CMK (cell line): ENCODE data around the gene WFDC9.
"Not testable (repeated sequence)": the region's sequence is repeated elsewhere in the genome, so short reads cannot be mapped to it uniquely, and the experiment has no call there.

Source experiments
- DNase-seq: peaks from one replicate; pipeline ENCODE4 v3.0.0-alpha.2; 2010; ENCODE audit warnings: low read depth

WFDC9 gene

DNA sequence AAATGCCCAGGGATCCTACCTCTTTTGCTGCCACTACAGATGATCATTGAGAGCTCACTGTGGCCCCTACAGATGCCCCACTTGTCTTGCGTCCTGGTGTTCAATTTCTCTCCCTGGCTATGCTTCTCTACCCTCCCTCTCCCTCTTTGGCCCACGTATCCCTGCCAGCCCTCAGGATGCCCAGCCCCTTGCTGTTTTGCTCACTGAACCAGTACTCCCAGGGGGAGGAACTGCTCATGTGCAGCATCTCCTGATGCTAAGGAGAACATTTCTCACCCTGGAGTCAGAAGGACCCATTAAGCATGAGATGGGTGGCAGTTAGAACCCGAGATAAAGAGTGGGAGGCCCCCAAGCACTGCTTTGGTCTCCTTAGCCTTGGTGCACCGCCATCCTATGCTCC is at the start of gene WFDC9:
TSS of gene WFDC9 (minus strand) at position 101 of the 400 bp plus-strand sequence. CDS start 21,103 bp downstream, outside the sequence.
- DNase-seq, result no peak

DNA sequence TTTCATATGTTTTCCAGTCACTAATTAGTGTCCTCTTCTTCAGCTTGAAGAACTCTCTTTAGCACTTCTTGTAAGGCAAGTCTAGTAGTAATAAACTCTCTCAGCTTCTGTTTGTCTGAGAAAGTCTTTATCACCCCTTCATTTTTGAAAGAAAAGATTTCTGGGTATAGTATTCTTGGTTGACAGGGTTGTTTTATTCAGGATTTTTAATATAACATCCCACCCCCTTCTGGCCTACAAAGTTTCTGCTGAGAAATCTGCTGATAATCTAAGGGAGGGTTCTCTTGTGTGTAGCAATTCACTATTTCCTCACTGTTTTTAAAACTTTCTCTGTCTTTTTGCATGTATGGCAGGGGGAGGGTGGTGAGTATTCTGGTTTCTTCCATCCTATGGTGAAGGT is 48.6 kb upstream of the WFDC9 start:
- DNase-seq, result no peak

DNA sequence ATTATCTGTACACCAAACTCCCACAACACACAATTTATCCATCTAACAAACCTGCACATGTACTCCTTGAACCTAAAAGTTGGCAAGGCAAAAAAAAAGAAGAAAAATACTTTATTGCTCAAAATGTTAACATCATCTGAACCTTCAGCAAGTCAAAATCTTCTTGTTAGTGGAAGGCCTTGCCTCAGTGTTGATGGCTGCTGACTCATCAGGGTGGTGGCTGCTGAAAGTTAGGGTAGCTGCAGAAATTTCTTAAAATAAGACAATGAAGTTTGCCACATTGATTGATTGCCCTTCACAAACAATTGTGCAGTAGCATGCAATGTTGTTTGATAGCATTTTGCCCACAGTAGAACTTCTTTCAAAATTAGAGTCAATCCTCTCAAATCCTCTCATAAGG is 41.7 kb upstream of the WFDC9 start:
- DNase-seq, result no peak

DNA sequence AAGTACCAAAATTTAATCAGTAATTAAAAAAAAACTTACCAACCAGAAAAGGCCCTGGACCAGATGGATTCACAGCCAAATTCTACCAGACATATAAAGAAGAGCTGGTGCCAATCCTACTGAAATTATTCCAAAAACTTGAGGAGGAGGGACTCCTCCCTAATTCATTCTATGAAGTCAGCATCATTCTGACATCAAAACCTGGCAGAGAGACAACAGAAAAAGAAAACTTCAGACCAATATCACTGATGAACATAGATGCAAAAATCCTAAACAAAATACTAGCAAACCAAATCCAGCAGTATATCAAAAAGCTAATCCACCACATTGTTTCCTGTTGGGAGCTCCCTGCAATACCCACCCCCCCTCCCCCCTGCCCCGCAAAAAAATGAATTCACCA is 39.1 kb upstream of the WFDC9 start, which contains the start of gene WFDC11:
TSS of gene WFDC11 (minus strand) at position 101 of the 400 bp plus-strand sequence. CDS start 19,639 bp downstream, outside the sequence.
- no peak for DNase-seq

DNA sequence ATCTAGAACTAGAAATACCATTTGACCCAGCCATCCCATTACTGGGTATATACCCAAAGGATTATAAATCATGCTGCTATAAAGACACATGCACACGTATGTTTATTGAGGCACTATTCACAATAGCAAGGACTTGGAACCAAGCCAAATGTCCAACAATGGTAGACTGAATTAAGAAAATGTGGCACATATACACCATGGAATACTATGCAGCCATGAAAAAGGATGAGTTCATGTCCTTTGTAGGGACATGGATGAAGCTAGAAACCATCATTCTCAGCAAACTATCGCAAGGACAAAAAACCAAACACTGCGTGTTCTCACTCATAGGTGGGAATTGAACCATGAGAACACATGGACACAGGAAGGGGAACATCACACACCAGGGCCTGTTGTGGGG is 26.0 kb upstream of the WFDC9 start:
- DNase-seq, result not testable (repeated sequence)

DNA sequence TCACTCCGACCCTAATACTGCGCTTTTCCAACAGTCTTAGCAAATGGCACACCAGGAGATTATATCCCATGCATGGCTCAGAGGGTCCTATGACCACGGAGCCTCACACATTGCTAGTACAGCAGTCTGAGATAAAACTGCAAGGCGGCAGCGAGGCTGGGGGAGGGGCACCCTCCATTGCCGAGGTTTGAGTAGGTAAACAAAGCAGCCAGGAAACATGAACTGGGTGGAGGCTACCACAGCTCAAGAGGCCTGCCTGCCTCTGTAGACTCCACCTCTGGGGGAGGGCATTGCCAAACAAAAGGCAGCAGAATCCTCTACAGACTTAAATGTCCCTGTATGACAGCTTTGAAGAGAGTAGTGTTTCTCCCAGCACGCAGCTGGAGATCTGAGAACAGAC is 20.6 kb upstream of the WFDC9 start:
- DNase-seq, result not testable (repeated sequence)

DNA sequence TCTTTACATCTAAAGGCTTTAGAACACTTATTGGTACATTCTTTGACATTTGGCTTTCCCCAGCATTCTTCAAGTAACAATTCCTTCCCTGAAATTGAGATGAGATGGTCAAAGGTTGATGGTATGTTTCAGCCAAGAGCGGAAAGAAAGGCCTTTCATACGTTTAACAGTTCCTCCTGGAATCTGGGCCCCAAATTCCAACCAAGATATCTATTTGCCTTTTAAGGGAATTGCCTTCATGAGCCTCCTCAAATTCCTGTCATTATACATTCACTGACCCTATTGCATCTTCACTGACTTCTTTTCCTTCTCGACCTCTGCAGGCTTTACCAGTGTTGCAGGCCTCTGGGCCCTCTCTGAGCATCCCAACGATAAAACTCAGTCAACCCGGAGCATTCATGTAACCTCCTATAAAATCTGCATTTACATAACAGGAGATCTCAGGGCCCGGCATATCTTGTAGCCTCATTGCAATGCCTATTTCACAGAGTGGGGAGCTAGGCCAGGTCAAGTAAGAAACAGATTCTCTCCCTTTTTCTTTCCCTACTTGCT is 18.3 kb upstream of the WFDC9 start:
- no peak for DNase-seq

DNA sequence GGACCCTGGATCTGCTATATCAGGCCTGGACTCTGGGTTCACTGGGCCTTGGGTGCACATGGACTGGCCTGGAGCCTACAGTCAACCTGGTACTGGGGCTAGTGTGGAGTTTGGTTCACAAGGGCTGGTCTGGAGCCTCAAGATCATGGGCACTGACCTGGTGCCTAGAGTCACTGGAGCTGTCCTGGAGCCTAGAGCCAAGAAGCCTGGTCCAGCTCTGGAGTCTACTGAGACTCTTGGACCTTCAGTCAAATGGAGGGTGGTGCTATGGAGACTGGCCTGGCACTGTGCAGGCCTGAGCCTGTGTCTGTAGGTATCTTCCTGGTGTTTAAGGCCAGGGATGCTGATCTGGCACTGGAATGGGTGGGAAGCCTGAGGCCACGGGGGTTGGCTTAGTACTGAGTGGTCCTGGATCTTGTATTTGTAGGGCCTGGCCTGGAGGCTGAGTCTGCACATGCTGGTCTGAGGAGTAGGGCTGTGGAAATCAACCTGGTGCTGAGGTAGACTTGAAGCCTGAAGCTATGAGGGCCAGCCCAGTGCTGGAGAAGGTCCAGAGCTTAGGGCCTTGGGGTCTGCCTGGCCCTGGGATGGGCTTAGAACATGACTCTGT is 16.5 kb upstream of the WFDC9 start:
- no peak for DNase-seq

DNA sequence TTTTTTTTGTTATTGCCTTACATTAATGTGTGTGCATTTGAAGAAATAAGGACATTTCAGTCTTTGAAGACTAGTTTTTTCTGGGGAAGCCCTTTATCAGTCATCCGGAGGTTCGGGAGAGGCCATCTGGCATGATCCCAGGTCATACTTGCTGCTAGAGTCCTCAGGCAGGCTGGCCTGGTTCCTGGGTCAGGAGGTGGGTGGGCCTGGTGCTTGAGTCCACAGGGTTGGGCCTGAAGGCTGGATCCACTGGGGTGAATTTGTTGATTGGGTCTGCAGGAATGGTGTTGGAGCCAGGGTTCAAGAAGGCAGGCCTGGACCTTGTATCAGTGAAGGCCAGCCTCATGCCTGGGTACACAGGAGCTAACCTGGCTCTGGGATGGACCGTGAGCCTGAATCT is 15.8 kb upstream of the WFDC9 start:
- no peak for DNase-seq

DNA sequence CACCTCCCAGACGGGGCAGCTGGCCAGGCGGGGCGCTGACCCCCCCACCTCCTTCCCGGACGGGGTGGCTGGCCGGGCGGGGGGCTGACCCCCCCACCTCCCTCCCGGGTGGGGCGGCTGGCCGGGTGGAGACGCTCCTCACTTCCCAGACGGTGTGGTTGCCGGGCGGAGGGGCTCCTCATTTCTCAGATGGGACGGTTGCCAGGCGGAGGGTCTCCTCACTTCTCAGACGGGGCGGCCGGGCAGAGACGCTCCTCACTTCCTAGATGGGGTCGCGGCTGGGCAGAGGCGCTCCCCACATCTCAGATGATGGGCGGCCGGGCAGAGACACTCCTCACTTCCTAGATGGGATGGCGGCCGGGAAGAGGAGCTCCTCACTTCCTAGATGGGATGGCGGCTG is 14.8 kb upstream of the WFDC9 start:
- not testable (repeated sequence) for DNase-seq

DNA sequence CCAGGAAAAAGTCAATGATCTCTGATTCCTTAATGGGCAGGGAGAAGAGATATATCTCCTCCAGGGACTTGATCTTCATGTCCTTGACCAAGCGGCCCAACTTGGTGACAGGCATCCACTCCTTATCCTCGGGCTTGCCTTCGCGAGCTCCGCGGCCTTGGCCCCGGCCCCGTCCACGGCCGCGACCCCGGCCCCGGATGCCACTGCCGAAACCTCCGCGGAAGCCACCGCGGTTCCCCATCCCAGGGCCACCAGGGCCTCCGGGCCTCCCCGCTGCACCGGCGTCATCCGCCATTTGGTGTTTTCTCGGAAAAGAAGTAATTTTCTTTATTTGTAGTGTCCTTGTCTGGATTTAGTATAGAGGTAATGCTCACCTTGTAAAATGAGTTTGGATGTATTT is 10.0 kb upstream of the WFDC9 start:
- not testable (repeated sequence) for DNase-seq

DNA sequence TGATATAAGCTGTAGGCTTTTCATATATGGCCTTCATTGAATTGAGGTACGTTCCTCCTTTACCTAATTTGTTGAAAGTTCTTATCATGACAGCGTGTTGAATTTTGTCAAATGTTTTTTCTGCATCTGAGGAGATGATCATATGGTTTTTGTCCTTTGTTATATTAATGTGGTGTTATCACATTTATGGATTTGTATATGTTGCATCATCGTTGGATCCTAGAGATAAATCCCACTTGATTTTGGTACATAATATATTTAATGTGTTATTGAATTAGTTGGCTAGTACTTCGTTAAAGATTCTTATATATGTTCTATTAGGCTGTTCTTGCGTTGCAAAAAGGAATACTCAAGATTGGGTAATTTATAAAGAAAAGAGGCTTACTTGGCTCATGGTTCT is 8.6 kb upstream of the WFDC9 start:
- no peak for DNase-seq

DNA sequence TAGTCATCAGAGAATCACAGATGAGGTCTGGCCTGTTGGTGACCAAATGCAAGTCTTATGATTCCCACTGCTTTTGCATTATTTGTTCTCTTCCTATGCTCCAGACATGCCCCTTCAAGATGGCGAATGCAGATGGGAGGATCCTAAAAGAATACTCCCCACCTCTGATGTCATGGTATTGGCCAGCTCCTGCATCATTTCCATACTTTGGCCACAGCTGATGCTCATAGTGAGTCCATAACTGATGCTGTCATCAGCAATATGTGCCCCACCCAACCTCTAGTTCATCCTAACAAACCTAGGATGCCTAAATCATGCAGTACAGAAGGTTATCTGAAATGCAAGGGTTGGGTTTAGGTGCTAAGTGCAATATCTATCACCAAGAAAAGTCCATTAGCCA is 5.4 kb upstream of the WFDC9 start:
- DNase-seq, result no peak

DNA sequence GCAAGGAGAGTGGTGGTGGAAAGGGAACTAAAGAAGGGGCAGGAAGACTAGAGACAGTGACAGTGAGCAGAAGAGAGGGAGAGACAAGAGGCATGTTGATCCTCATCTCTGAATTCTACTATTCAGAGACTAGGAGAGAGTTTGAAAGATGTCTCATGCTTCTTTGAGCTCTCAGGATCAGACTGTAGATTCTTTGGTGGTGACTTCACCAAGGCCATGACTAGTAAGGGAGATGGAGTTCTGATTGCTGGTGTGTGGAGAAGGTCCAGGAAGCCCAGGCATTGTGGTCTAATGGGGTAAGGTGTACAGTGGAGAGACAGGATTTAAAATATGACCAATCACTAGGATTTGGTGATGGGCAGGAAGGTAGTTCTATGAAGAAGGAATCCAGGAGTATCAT is 713 bp downstream of the WFDC9 start:
- no peak for DNase-seq

DNA sequence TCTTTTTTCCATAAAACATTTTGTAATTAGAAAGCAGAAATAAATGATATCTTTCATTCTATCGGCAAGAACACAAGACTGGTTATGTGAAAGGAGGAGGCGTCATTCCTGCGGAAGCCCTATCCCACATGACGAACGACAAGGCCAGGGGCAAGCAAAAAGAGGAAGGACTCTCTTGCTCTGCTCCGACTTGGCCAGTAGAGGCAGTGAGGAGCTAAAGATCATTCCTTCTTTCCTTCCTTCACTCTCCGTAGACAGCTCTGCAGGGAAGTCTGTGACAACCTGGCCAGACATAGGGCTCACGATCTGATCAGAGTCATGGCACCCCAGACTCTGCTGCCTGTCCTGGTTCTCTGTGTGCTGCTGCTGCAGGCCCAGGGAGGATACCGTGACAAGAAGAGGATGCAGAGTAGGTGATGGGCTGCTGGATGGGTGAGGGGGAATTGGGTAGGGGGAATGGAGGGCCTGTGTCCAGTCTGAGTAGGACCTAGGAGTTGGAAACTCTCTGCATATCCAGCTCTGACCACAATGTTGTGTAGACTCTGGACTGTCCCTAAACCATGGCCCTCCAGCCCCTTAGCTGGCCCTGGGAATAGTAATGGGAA is 1.5 kb downstream of the WFDC9 start, which contains the start of gene WFDC10A:
TSS of gene WFDC10A (plus strand) at position 244 of the 605 bp plus-strand sequence. CDS start at position 319, 75 bp downstream.
- DNase-seq, result peak; percentile 66

DNA sequence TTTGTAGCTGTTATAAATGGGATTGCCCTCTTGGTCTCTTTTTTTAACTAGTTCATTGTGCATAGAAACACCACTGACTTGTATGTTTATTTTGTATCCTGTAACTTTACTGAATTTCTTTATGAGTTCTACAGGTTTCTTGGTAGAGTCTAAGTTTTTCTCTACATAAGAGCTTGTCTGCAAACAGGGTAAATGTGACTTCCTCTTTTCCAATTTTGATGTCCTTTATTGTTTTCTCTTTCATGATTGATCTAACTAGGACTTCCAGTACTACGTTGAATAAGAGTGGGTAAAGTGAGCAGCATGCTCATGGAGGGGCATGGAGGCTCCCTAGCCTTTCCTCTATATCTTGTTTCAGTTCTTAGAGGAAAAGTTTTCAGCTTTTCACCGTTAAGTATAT is 4.5 kb downstream of the WFDC9 start:
- no peak for DNase-seq

DNA sequence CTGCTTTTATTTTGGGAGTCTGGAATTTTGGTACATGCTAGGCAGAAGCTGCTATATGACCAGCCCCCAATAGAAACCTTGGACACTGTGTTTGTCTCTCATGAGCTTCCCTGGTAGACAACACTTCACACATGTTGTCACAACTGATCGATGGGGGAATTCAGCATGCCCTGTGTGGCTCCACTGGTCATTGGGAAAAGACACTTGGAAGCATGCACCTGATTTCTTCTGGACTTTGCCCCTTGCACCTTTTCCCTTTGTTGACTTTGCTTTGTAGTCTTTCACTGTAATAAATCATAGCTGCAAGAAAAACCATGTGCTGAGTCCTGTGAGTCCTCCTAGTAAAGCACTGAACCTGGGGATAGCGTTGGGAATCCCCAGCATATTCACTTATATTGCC is 9.5 kb downstream of the WFDC9 start:
- no peak for DNase-seq

DNA sequence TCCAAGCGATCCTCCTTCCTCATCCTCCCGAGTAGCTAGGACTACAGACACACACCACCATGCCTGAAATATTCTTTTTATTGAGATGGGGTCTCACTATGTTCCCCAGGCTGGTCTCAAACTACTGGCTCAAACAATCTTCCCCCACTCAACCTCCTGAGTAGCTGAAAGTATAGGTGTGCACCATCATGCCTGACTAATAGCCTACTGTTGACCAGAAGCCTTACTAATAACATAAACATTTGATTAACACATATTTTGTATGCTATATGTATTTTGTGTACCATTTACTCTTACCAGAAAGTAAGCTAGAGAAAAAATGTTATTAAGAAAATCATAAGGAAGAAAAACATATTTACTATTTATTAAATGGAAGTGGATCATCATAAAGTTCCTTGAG is 13.5 kb downstream of the WFDC9 start:
- no peak for DNase-seq

DNA sequence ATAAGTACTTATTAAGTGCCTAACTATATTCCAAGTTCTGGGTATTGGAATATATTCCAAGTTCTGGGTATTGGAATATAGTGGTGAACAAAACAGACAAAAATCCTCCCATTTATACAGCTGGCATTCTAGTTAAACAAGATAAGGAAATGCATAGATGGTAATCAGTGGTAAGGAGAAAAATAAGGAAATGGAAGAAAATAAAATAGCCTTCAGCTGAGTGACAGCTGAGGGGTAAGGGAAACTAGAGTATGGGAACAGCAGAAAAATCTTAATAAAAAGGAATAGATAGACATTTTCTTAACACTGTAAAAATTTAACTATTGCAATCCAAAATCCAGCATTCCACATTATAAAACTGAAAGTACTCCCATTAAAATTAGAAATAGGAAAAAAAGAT is 18.8 kb downstream of the WFDC9 start:
- no peak for DNase-seq

DNA sequence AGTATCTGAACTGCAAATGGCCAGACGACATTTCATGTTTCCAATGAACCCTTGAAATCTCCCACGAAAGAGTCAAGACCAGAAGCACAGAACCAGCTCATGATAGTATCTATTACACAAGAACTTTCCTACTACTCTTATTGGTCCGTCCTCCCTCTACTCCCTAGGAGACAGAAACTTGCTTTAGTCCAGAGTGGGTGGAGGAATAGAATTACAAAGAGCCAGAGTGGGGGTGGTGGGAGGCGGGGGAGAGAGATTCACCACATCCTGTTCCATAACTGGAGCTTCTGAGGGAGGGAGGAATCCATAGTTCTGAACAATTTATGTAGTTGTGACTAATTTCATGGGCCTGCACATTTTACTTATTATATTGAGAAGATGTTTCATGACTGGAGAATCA is 20.0 kb downstream of the WFDC9 start:
- DNase-seq, result no peak

DNA sequence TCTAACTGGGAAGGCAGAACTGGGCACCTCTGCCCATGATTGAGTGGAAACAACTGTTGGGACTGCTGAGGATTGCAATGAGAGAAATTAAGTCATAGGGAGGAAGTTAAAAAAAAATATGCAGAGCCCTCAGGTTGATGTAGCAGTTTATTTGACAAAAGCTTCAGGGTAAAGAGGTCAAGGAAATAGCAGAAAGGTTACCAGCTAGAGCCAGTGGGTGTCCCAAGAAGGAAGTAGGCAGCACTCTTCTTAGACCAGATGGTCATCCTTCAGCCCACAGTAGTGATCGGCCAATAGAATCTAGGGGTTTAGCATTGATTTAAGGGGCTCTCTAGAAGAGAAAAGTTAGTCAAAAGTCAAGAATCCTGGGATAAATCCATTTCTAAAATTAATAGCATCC is 23.3 kb downstream of the WFDC9 start:
- no peak for DNase-seq

DNA sequence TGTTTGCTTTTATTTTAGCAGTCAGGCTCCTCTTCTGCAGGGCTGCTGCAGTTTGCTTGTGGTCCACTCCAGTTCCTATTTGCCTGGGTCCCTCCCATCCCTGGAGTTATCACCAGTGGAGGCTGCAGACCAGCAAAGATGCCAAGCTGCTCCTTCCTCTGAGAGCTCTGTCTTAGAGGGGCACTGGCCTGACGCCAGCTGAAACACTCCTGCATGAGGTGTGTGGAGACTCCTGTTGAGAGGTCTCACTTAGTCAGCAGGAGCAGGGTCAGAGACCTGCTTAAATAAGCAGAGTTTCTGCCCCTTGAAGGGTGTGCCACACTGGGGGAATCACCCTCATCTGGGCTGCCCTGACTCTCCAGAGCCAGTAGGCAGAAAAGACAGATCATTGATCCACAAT is 35.8 kb downstream of the WFDC9 start:
- no peak for DNase-seq

DNA sequence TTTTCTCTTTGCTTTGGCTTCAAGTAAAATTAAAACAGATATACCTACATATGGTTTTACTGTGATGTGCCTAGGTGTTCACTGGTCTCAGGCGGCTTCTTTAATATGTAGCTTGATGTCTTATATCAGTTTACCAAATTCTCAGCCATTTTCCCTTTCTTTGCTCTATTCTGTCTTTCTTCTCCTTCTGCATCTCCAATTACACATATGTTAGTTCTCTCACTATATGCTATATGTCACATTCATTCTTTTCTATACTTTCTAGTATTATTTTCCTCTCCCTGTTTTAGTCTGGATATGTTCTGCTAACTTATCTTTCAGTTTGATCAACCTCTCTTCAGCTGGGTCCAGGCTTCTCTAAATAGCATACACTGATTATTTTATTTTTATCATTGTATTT is 37.6 kb downstream of the WFDC9 start:
- DNase-seq, result no peak
